ENCODE results near the gene UBE2L3.
"Not testable (repeated sequence)": the region's sequence is repeated elsewhere in the genome, so short reads cannot be mapped to it uniquely, and the experiment has no call there.

DNA sequence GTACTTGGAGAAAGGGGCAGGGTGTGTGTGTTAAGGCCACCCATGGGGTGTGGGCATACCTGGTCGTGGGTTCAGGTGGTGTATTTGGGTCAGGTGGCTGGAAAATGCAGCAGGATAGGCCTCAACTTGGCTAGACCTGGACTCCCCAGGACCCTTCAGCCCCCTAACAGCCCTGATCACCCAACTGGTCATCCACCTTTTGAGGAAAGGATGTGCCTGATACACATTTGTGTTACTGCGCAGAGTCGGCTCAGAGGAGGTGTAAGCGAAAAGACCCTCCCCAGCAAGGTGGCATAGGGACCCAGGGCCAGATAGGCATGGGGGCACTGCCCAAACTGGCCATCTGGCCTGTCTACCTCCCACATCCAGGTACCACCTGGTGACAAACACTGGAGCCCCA is 16.2 kb upstream of the UBE2L3 start, which contains the start of gene RIMBP3C:
- TF ChIP-seq, protein P1, sequence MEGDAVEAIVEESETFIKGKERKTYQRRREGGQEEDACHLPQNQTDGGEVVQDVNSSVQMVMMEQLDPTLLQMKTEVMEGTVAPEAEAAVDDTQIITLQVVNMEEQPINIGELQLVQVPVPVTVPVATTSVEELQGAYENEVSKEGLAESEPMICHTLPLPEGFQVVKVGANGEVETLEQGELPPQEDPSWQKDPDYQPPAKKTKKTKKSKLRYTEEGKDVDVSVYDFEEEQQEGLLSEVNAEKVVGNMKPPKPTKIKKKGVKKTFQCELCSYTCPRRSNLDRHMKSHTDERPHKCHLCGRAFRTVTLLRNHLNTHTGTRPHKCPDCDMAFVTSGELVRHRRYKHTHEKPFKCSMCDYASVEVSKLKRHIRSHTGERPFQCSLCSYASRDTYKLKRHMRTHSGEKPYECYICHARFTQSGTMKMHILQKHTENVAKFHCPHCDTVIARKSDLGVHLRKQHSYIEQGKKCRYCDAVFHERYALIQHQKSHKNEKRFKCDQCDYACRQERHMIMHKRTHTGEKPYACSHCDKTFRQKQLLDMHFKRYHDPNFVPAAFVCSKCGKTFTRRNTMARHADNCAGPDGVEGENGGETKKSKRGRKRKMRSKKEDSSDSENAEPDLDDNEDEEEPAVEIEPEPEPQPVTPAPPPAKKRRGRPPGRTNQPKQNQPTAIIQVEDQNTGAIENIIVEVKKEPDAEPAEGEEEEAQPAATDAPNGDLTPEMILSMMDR (IDR thresholded peaks at IDR 0.05; ENCODE audit: low read length): not testable (repeated sequence)
- not testable (repeated sequence) for TF ChIP-seq EZH2 (optimal IDR thresholded peaks at IDR 0.05; ENCODE audit: low read depth, low read length); EZH2phosphoT487 (IDR thresholded peaks at IDR 0.05; ENCODE audit: low read length)

All from MM.1S (cell line).